NT2/D1 (cell line): ENCODE results near the gene G0S2.

Experiments used
- DNase-seq: peaks from one replicate; pipeline ENCODE4 v3.0.0-alpha.2; 2011; ENCODE audit warnings: low read depth, low spot score
- H3K27me3 ChIP-seq: 2 replicates; pipeline ENCODE4 v1.6.0; 2011; ENCODE audit warnings: mild to moderate bottlenecking; ENCODE audit not compliant: insufficient read length, insufficient read depth
- H3K36me3 ChIP-seq: 2 replicates; pipeline ENCODE4 v1.6.1; 2011; ENCODE audit warnings: mild to moderate bottlenecking, low read length, mixed read lengths; ENCODE audit not compliant: insufficient read depth, insufficient read length
- H3K4me1 ChIP-seq: 2 replicates; pipeline ENCODE4 v1.5.1; 2011; ENCODE audit not compliant: insufficient read depth, insufficient read length
- H3K4me3 ChIP-seq: 2 replicates; pipeline ENCODE4 v1.5.1; 2011; ENCODE audit warnings: low read depth; ENCODE audit not compliant: insufficient read length
- H3K9ac ChIP-seq: 2 replicates; pipeline ENCODE4 v1.6.0; 2011; ENCODE audit warnings: low read depth; ENCODE audit not compliant: insufficient read length
- H3K9me3 ChIP-seq: 2 replicates; pipeline ENCODE4 v1.5.1; 2011; ENCODE audit warnings: mild to moderate bottlenecking, low read length; ENCODE audit not compliant: insufficient read depth
- SUZ12 ChIP-seq: IDR thresholded peaks from 2 replicates; pipeline ENCODE4 v1.6.1; 2011; ENCODE audit not compliant: insufficient read length, insufficient read depth; ENCODE audit errors: extremely low read depth
- YY1 ChIP-seq: IDR thresholded peaks from 2 replicates; pipeline ENCODE4 v1.6.1; 2011; ENCODE audit not compliant: insufficient read length, insufficient read depth
- ZNF274 ChIP-seq: IDR thresholded peaks from 2 replicates; pipeline ENCODE4 v1.6.1; 2011; ENCODE audit warnings: mild to moderate bottlenecking, low read depth, low read length

Gene G0S2

DNA sequence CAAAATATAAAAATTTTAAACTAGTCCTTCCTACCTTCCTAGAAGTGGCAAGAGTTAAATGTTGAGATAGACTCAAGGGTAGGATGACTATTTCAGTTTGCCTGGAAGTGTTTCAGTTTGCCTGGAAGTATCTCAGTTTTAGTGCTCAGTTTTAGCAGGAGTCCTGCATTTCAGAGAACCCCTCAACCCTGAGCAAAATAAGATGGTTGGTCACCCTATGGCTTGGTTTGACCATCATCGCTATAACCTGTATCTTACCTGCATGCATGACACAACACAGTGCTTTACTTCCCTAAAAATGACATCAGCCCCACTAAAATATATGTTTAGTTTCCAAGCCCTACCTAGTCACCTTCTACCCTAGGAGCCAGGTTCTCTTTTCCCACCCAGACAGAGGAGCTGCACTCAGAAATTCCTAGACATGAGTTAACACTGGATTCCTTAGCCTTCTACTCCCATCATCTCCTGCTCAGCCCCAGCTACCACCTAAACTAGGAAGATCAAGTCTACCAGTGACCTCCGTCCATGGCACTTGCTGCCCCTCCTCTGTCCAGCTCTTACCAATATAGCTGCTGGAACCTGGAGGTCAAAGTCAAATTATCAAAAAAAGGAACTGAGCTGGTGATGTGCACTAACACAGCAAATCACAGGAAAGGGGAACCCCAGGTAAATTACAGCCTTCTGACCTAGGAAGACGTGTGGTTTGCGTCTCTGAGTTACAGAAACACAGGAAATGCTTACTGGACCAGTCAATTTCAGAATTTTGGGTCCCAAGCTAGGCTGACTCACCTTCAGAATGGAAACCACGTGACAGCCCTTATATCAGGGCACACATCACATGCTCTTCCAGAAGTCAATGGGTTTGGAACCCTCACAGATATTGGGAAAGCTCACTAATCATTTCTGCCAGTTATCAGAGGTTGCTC is 2.2 kb upstream of the G0S2 start:
- H3K4me1 ChIP-seq = no peaks in the 10 kb centered on the region
- H3K36me3 ChIP-seq = no peaks in the 10 kb centered on the region
- no peaks in the 10 kb centered on the region for H3K9me3 ChIP-seq
- DNase-seq = no peak
- H3K9ac ChIP-seq = no peak overlapping the region
- TF ChIP-seq SUZ12 = no peak
- TF ChIP-seq ZNF274 = no peak
- TF ChIP-seq YY1 = no peak
- peaks cover 62% of the 10 kb centered on the region for H3K27me3 ChIP-seq
- H3K4me3 ChIP-seq = no peak overlapping the region

GRCh38 chr1:209673631-209674417 is 1.4 kb upstream of the G0S2 start:
- no peak for TF ChIP-seq YY1
- no peak overlapping the region for H3K9ac ChIP-seq
- no peaks in the 10 kb centered on the region for H3K9me3 ChIP-seq
- H3K4me3 ChIP-seq = no peak overlapping the region
- no peak for DNase-seq
- H3K4me1 ChIP-seq = no peaks in the 10 kb centered on the region
- no peaks in the 10 kb centered on the region for H3K36me3 ChIP-seq
- peaks cover 68% of the 10 kb centered on the region for H3K27me3 ChIP-seq

- peak overlapping the region; percentile 61 for H3K9ac ChIP-seq
- DNase-seq = peak; percentile 18
- no peaks in the 10 kb centered on the region for H3K9me3 ChIP-seq
- H3K4me3 ChIP-seq = peak overlapping the region; percentile 65
- TF ChIP-seq SUZ12 (no peak), ZNF274 (no peak), YY1 (no peak)
- H3K4me1 ChIP-seq = no peaks in the 10 kb centered on the region
- peaks cover 67% of the 10 kb centered on the region for H3K27me3 ChIP-seq
- no peaks in the 10 kb centered on the region for H3K36me3 ChIP-seq
Measured at GRCh38 chr1:209675565-209676154, 448 bp downstream of the G0S2 start.

GRCh38 chr1:209678981-209679539 is 3.8 kb downstream of the G0S2 start:
- no peaks in the 10 kb centered on the region for H3K36me3 ChIP-seq
- no peaks in the 10 kb centered on the region for H3K9me3 ChIP-seq
- no peaks in the 10 kb centered on the region for H3K4me1 ChIP-seq
- peaks cover 47% of the 10 kb centered on the region for H3K27me3 ChIP-seq
- no peak overlapping the region for H3K9ac ChIP-seq
- TF ChIP-seq SUZ12 (no peak), YY1 (no peak), ZNF274 (no peak)
- DNase-seq = no peak
- no peak overlapping the region for H3K4me3 ChIP-seq

GRCh38 chr1:209685821-209686220 is 10.6 kb downstream of the G0S2 start:
- no peak for DNase-seq
- H3K4me3 ChIP-seq = no peak overlapping the region
- H3K9me3 ChIP-seq = no peaks in the 10 kb centered on the region
- no peaks in the 10 kb centered on the region for H3K27me3 ChIP-seq
- H3K36me3 ChIP-seq = no peaks in the 10 kb centered on the region
- no peak for TF ChIP-seq ZNF274
- TF ChIP-seq YY1 = no peak
- TF ChIP-seq SUZ12 = no peak
- no peak overlapping the region for H3K9ac ChIP-seq
- H3K4me1 ChIP-seq = no peaks in the 10 kb centered on the region

DNA sequence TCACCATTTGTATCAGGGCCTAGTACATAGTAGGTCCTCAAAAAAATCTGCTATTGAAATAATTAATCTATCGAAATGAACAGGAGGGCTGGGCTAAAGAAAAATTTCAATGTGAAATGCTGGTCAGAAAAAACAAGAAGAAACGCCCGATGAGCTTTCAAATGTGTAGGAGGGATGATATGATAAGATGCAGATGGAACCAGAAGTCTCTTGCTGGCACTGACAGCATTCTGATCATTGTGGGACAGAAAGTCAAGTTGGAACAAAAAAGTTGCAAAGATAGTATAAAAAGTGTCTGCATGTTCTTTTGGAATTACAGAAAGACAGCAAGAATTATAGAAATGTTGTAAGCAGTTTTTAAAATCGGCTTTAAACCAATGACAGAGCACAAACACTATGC is 11.1 kb downstream of the G0S2 start:
- DNase-seq = no peak
- TF ChIP-seq SUZ12 (no peak), YY1 (no peak), ZNF274 (no peak)
- Histone ChIP-seq H3K9ac (no peak overlapping the region), H3K4me1 (no peaks in the 10 kb centered on the region), H3K4me3 (no peak overlapping the region), H3K36me3 (no peaks in the 10 kb centered on the region), H3K27me3 (no peaks in the 10 kb centered on the region), H3K9me3 (no peaks in the 10 kb centered on the region)

DNA sequence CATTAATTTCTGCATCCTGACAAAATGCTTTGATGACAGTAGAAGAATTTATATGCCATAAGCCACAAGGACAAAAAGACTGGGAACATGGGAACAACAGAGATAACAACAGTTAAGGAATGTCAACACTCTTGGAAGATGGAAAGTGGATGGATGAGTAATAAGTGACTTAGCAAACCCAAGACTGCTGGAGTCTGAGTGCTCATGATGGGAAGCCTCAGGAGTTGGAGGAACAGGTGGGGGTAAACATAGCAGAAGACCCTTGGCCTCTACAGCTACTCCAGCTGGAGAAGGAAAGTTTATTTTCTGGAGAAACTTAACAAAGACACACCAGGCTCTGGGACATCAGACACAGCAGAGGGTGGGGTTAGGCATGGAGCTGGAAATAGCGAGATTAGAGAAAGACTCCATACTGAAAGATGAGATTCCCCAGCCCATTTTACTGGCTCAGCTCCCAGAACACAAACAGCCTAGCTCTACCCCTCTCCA is 13.6 kb downstream of the G0S2 start:
- Histone ChIP-seq H3K36me3 (no peaks in the 10 kb centered on the region), H3K4me3 (no peak overlapping the region), H3K4me1 (no peaks in the 10 kb centered on the region), H3K27me3 (peaks cover 5% of the 10 kb centered on the region), H3K9ac (no peak overlapping the region), H3K9me3 (no peaks in the 10 kb centered on the region)
- TF ChIP-seq YY1 (no peak), ZNF274 (no peak), SUZ12 (no peak)
- no peak for DNase-seq
